ENCODE results near the gene XYLT2. TPM values are rescaled to one million over a fixed set of nuclear protein-coding genes. Genes with fewer than 3 reads are reported as not detected.
"Not testable (repeated sequence)": the region's sequence is repeated elsewhere in the genome, so short reads cannot be mapped to it uniquely, and the experiment has no call there.

XYLT2 gene
- total and polyA plus RNA-seq, 10 of the 15 experiments (the other 5 are each of a cell fraction or from before 2014, with no cell fraction given): 0.82 to 20.6 (median 13.0) TPM

- BruUV-seq (replicated peaks); POLR2A ChIA-PET; in situ Hi-C loops (cut with MboI); intact Hi-C loops (cut with micrococcal nuclease; ENCODE audit: unreplicated experiment); H3K9me3 ChIP-seq (replicated peaks; ENCODE audit: control insufficient read depth, insufficient read depth, low read length); H3K27me3 ChIP-seq (replicated peaks in 1 of 2; ENCODE audit: control insufficient read depth in 2 of 2, insufficient read depth in 2 of 2, low read length in 1 of 2); ATAC-seq; H2AFZ ChIP-seq (ENCODE audit: control insufficient read depth, low read depth, low read length); FAIRE-seq; H3K9ac ChIP-seq (ENCODE audit: control insufficient read depth, insufficient read depth, low read length); DNase-seq (ENCODE audit: low read depth, low spot score); H3K27ac ChIP-seq (ENCODE audit: control insufficient read depth, insufficient read depth); H4K20me1 ChIP-seq (ENCODE audit: control insufficient read depth, insufficient read depth); H3K36me3 ChIP-seq (ENCODE audit: control insufficient read depth in 2 of 2, insufficient read depth in 2 of 2, low read length in 1 of 2); H3K4me1 ChIP-seq (ENCODE audit: control insufficient read depth, insufficient read depth, low read length); H3K4me3 ChIP-seq; H3K4me2 ChIP-seq (ENCODE audit: control insufficient read depth, insufficient read depth): not testable (repeated sequence)
- H3K79me2 ChIP-seq (ENCODE audit: control insufficient read depth, insufficient read depth, low read length): peaks cover 30% of the 10 kb centered on the region
- ChIA-PET CTCF (interaction anchor here (0.8 to 5.7 kb wide), 3 partner anchors 26 to 76 kb away, joined by 4 to 83 read pairs (median 45); partner anchors contain the start of gene ACSF2), SMC1A (ENCODE audit: uncharacterized antibody, unreplicated experiment) (interaction anchor here (4.6 kb wide), 1 partner anchor 38 kb away, joined by 26 read pairs; no protein-coding TSS in a partner anchor), RAD21 (ENCODE audit: unreplicated experiment) (interaction anchor here (4.2 kb wide), 1 partner anchor 27 kb away, joined by 20 read pairs; the partner anchor contains the start of gene ACSF2)
- 82% methylated on average over 8 of the region's 8 CpGs for WGBS (ENCODE audit: insufficient coverage, insufficient replicate concordance, low lambda C conversion rate, missing lambda C conversion rate)
Observed at GRCh38 chr17:50399591-50399990, 53.7 kb downstream of the XYLT2 start.

GRCh38 chr17:50405351-50405750 lies 59.4 kb downstream of the XYLT2 start:
- H3K4me1 ChIP-seq (ENCODE audit: control insufficient read depth, insufficient read depth, low read length); in situ Hi-C loops (cut with MboI); H3K9ac ChIP-seq (ENCODE audit: control insufficient read depth, insufficient read depth, low read length); H3K9me3 ChIP-seq (replicated peaks; ENCODE audit: control insufficient read depth, insufficient read depth, low read length); H3K27me3 ChIP-seq (replicated peaks in 1 of 2; ENCODE audit: control insufficient read depth in 2 of 2, insufficient read depth in 2 of 2, low read length in 1 of 2); DNase-seq (ENCODE audit: low read depth, low spot score); H3K27ac ChIP-seq (ENCODE audit: control insufficient read depth, insufficient read depth); H3K4me2 ChIP-seq (ENCODE audit: control insufficient read depth, insufficient read depth); H3K79me2 ChIP-seq (ENCODE audit: control insufficient read depth, insufficient read depth, low read length); H3K4me3 ChIP-seq; BruUV-seq (replicated peaks); H2AFZ ChIP-seq (ENCODE audit: control insufficient read depth, low read depth, low read length); intact Hi-C loops (cut with micrococcal nuclease; ENCODE audit: unreplicated experiment); ATAC-seq; POLR2A ChIA-PET; RAD21 ChIA-PET (ENCODE audit: unreplicated experiment); H3K36me3 ChIP-seq (ENCODE audit: control insufficient read depth in 2 of 2, insufficient read depth in 2 of 2, low read length in 1 of 2); FAIRE-seq; H4K20me1 ChIP-seq (ENCODE audit: control insufficient read depth, insufficient read depth): not testable (repeated sequence)
- SMC1A ChIA-PET (ENCODE audit: uncharacterized antibody, unreplicated experiment): interaction anchor here (0.9 to 1.3 kb wide), 2 partner anchors 9 to 11 kb away, joined by 3 to 4 read pairs; no protein-coding TSS in a partner anchor
- CTCF ChIA-PET: interaction anchor here (1.0 to 5.5 kb wide), 3 partner anchors 8 to 97 kb away, joined by 3 to 43 read pairs (median 3); partner anchors contain the start of gene LRRC59
- 29% methylated on average over 4 of the region's 4 CpGs for WGBS (ENCODE audit: insufficient coverage, insufficient replicate concordance, low lambda C conversion rate, missing lambda C conversion rate)

Data from GM12878 (cell line).